Mammary epithelial cell (primary cell): Measurements from ENCODE around the gene ZNF200.

Experiments used
- CTCF ChIP-seq, 2 donors: IDR thresholded peaks in 1 of 2; conservative IDR thresholded peaks in 1 of 2; 2 replicates each; pipeline ENCODE4 v1.5.1; 2011 to 2012; ENCODE audit warnings: inconsistent platforms in 2 of 2, low read length in 2 of 2, mild to moderate bottlenecking in 2 of 2, control low read depth in 1 of 2, low read depth in 1 of 2; ENCODE audit not compliant: insufficient read depth in 1 of 2; ENCODE audit errors: extremely low read depth in 1 of 2
- EZH2 ChIP-seq: IDR thresholded peaks from 2 replicates; pipeline ENCODE4 v1.6.1; 2012; ENCODE audit warnings: low read length, inconsistent platforms, borderline replicate concordance

GRCh38 chr16:3195975-3196374, 39.0 kb downstream of the ZNF200 start:
- TF ChIP-seq CTCF (conservative IDR thresholded peaks at IDR 0.05 in 1 of 2, IDR thresholded peaks at IDR 0.05 in 1 of 2; ENCODE audit: extremely low read depth in 1 of 2, insufficient read depth in 1 of 2, low read depth in 1 of 2, low read length in 2 of 2) = no peak
- TF ChIP-seq EZH2 = no peak
